NT2/D1 (cell line): ENCODE data around the gene CEP295NL.
"Not testable (repeated sequence)": the region's sequence is repeated elsewhere in the genome, so short reads cannot be mapped to it uniquely, and the experiment has no call there.

Experiments
- DNase-seq: peaks from one replicate; pipeline ENCODE4 v3.0.0-alpha.2; 2011; ENCODE audit warnings: low read depth, low spot score
- H3K27me3 ChIP-seq: 2 replicates; pipeline ENCODE4 v1.6.0; 2011; ENCODE audit warnings: mild to moderate bottlenecking; ENCODE audit not compliant: insufficient read length, insufficient read depth
- H3K36me3 ChIP-seq: 2 replicates; pipeline ENCODE4 v1.6.1; 2011; ENCODE audit warnings: mild to moderate bottlenecking, low read length, mixed read lengths; ENCODE audit not compliant: insufficient read depth, insufficient read length
- H3K4me1 ChIP-seq: 2 replicates; pipeline ENCODE4 v1.5.1; 2011; ENCODE audit not compliant: insufficient read depth, insufficient read length
- H3K4me3 ChIP-seq: 2 replicates; pipeline ENCODE4 v1.5.1; 2011; ENCODE audit warnings: low read depth; ENCODE audit not compliant: insufficient read length
- H3K9ac ChIP-seq: 2 replicates; pipeline ENCODE4 v1.6.0; 2011; ENCODE audit warnings: low read depth; ENCODE audit not compliant: insufficient read length
- H3K9me3 ChIP-seq: 2 replicates; pipeline ENCODE4 v1.5.1; 2011; ENCODE audit warnings: mild to moderate bottlenecking, low read length; ENCODE audit not compliant: insufficient read depth
- SUZ12 ChIP-seq: IDR thresholded peaks from 2 replicates; pipeline ENCODE4 v1.6.1; 2011; ENCODE audit not compliant: insufficient read length, insufficient read depth; ENCODE audit errors: extremely low read depth
- YY1 ChIP-seq: IDR thresholded peaks from 2 replicates; pipeline ENCODE4 v1.6.1; 2011; ENCODE audit not compliant: insufficient read length, insufficient read depth
- ZNF274 ChIP-seq: IDR thresholded peaks from 2 replicates; pipeline ENCODE4 v1.6.1; 2011; ENCODE audit warnings: mild to moderate bottlenecking, low read depth, low read length

The CEP295NL gene

GRCh38 chr17:78875363-78876093 lies 27.5 kb downstream of the CEP295NL start:
- Histone ChIP-seq H3K9me3 (no peaks in the 10 kb centered on the region), H3K27me3 (no peaks in the 10 kb centered on the region)
- no peak for DNase-seq

DNA sequence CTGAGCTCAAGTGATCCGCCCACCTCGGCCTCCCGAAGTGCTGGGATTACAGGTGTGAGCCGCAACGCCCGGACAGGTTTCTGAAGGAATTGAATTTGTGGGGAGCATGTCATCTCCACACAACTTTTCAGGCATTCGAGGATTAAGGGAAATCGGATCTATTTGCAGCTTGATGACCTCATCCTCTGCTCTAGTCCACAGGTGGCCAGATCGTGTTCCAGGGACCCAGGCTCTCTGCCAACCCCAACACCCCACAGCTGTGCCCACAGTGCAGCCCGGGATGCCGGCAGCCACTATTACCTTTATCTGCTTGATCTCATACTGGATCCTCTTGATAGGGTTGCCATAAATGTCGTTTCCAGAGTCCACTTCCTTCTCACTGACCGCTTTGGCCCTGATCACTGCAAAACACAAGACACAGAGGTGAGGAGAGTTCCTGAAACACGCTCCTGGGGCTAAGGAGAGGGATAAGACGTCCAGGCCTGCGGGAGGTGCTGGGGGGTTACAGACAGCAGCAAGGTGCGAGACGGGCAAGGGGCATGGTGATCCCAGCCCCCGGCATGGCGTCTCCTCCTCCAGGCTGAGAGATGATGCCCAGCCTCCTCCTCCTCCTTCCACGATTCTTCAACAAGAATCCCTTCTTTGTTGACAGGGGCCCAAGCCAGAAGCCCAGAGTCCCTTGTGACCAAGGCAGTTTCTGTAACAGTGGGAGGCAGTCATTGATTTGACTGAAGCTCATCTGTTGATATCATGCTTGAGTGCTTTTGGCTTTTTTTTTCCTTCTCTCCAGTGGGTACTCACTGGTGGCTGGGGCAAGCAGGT lies 29.3 kb downstream of the CEP295NL start:
- TF ChIP-seq YY1 (no peak), SUZ12 (no peak), ZNF274 (no peak)
- H3K4me1 ChIP-seq, result no peaks in the 10 kb centered on the region
- H3K36me3 ChIP-seq, result peaks cover 37% of the 10 kb centered on the region
- no peak overlapping the region for H3K9ac ChIP-seq
- no peaks in the 10 kb centered on the region for H3K27me3 ChIP-seq
- H3K4me3 ChIP-seq, result no peak overlapping the region
- no peak for DNase-seq
- H3K9me3 ChIP-seq, result no peaks in the 10 kb centered on the region

More at GRCh38 chr17:78875363-78876093, 27.5 kb downstream of the CEP295NL start:
- no peak for TF ChIP-seq YY1
- no peak for TF ChIP-seq ZNF274
- TF ChIP-seq SUZ12, result no peak
- H3K36me3 ChIP-seq, result peaks cover 29% of the 10 kb centered on the region
- peaks cover 4% of the 10 kb centered on the region for H3K4me1 ChIP-seq
- no peak overlapping the region for H3K4me3 ChIP-seq
- H3K9ac ChIP-seq, result no peak overlapping the region

DNA sequence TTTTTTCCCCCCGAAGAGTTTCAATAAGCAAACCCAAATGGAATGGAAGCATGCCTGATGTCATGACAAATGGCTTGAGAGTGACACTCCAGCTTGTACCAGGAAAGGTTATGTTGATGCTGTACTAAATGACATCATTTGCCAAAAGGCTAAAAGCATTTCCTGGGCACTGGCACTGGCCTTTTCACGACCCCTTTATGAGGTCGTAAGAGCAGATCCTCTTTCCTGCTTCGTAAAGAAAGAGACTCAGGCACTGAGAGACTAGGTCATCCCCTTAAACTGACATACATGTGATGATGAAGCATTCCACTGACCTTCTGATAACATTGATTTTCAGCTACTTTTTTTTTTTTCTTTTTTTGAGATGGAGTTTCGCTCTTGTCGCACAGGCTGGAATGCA lies 30.5 kb downstream of the CEP295NL start:
- Histone ChIP-seq H3K9ac (no peak overlapping the region), H3K9me3 (no peaks in the 10 kb centered on the region), H3K36me3 (peaks cover 41% of the 10 kb centered on the region), H3K27me3 (no peaks in the 10 kb centered on the region), H3K4me1 (no peaks in the 10 kb centered on the region), H3K4me3 (no peak overlapping the region)
- no peak for DNase-seq
- TF ChIP-seq YY1, result no peak
- no peak for TF ChIP-seq SUZ12
- TF ChIP-seq ZNF274, result no peak

- Histone ChIP-seq H3K9me3 (no peaks in the 10 kb centered on the region), H3K4me3 (no peak overlapping the region), H3K4me1 (no peaks in the 10 kb centered on the region), H3K9ac (no peak overlapping the region), H3K36me3 (peaks cover 45% of the 10 kb centered on the region), H3K27me3 (no peaks in the 10 kb centered on the region)
- TF ChIP-seq ZNF274, result no peak
- no peak for TF ChIP-seq YY1
- TF ChIP-seq SUZ12, result no peak
- no peak for DNase-seq
These were observed 32.4 kb downstream of the CEP295NL start for GRCh38 chr17:78870621-78871020.

DNA sequence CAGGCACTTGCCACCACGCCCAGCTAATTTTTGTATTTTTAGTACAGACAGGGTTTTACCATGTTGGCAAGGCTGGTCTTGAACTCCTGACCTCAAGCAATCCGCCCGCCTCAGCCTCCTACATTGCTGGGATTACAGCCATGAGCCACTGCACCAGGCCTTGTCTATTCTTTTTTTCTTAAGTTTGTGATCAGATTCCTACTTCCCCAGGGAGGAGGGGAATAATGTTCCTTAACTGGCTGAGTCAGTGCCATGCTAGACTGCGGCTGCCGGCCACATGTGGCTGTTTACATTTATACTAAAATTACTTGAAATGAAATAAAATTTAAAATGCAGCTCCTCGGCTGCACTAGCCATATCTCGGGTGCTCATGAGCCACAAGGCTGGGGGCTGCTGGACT lies 34.6 kb downstream of the CEP295NL start:
- peaks cover 44% of the 10 kb centered on the region for H3K36me3 ChIP-seq
- no peak for TF ChIP-seq SUZ12
- TF ChIP-seq YY1, result no peak
- no peak for DNase-seq

GRCh38 chr17:78867046-78867445 lies 36.0 kb downstream of the CEP295NL start:
- not testable (repeated sequence) for H3K9me3 ChIP-seq, H3K27me3 ChIP-seq, H3K4me1 ChIP-seq, H3K9ac ChIP-seq, H3K4me3 ChIP-seq, DNase-seq
- peaks cover 37% of the 10 kb centered on the region for H3K36me3 ChIP-seq

More for the DNA sequence above, 34.6 kb downstream of the CEP295NL start:
- Histone ChIP-seq H3K4me3 (no peak overlapping the region), H3K27me3 (no peaks in the 10 kb centered on the region), H3K9ac (no peak overlapping the region), H3K9me3 (no peaks in the 10 kb centered on the region), H3K4me1 (no peaks in the 10 kb centered on the region)

DNA sequence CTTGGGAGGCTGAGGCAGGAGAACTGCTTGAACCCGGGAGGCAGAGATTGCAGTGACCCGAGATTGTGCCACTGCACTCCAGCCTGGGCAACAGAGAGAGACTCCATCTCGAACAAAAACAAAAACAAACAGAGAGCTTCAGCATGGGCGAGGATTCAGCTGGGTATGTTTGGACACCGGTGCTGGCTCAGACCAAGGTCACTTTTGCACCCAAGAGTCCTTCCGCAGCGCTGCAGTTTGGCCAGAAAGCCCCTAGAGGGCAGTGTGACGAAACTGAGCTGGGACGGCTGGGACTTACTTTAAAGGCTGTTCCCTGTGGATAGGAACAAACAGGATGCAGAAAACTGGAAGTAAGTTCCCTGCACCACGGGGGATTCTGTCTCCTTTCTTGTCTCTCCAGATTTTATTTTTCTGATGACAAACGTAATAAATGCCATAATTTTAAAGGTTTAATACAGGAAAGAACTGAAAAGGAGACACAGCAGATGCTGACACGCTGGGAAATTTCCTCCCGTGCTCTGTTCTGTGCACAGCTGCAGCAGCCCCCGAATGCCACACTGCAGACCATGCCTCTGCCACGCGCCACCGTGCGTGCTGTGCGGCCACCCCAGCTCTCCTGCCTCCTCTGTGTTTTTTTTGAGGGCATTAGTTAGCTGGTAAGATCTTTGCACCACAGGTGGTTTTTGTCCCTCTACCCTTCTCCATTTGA lies 37.2 kb downstream of the CEP295NL start:
- Histone ChIP-seq H3K9ac (peak overlapping the region; percentile 27), H3K4me1 (no peaks in the 10 kb centered on the region), H3K9me3 (no peaks in the 10 kb centered on the region), H3K4me3 (no peak overlapping the region), H3K36me3 (peaks cover 35% of the 10 kb centered on the region), H3K27me3 (no peaks in the 10 kb centered on the region)
- DNase-seq, result peak; percentile 58
- TF ChIP-seq YY1 (no peak), ZNF274 (no peak), SUZ12 (no peak)
